Liver (tissue), 9 donors: ENCODE measurements around the gene PLEKHA7. TPM values are rescaled to one million over a fixed set of nuclear protein-coding genes. Genes with fewer than 3 reads are reported as not detected.

Source experiments
- DNase-seq: peaks from one replicate; pipeline ENCODE4 v3.0.0-alpha.2; 2017; ENCODE audit warnings: low spot score
- H3K27ac ChIP-seq, 2 donors: one replicate each; pipeline ENCODE4 v1.7.0; 2013; ENCODE audit warnings: inconsistent platforms in 2 of 2, low read length in 2 of 2, control low read depth in 1 of 2, low read depth in 1 of 2, mild to moderate bottlenecking in 1 of 2
- H3K27me3 ChIP-seq, 4 donors: one replicate each; pipeline versions ENCODE4 v1.6.1 to v1.7.0; 2013; ENCODE audit warnings: low read length in 3 of 4, inconsistent platforms in 1 of 4, mild to moderate bottlenecking in 1 of 4, moderate library complexity in 1 of 4; ENCODE audit not compliant: control insufficient read depth in 4 of 4, insufficient read depth in 4 of 4
- H3K36me3 ChIP-seq, 4 donors: one replicate each; pipeline versions ENCODE4 v1.6.1 to v1.7.0; 2013; ENCODE audit warnings: low read length in 3 of 4, mild to moderate bottlenecking in 3 of 4, low read depth in 1 of 4, moderate library complexity in 1 of 4; ENCODE audit not compliant: control insufficient read depth in 4 of 4, insufficient read depth in 3 of 4
- H3K4me1 ChIP-seq, 4 donors: one replicate each; pipeline versions ENCODE4 v1.6.1 to v1.7.0; 2013; ENCODE audit warnings: low read length in 3 of 4, mild to moderate bottlenecking in 3 of 4, moderate library complexity in 1 of 4; ENCODE audit not compliant: control insufficient read depth in 4 of 4, insufficient read depth in 4 of 4
- H3K4me3 ChIP-seq, 3 donors: one replicate each; pipeline versions ENCODE4 v1.6.1 to v1.7.0; 2013; ENCODE audit warnings: low read length in 3 of 3, control low read depth in 1 of 3, low read depth in 1 of 3, mild to moderate bottlenecking in 1 of 3
- H3K9ac ChIP-seq, 2 donors: one replicate each; pipeline ENCODE4 v1.7.0; 2013; ENCODE audit warnings: low read length in 2 of 2, mild to moderate bottlenecking in 2 of 2, moderate library complexity in 2 of 2, control low read depth in 1 of 2, low read depth in 1 of 2
- H3K9me3 ChIP-seq, 4 donors: one replicate each; pipeline versions ENCODE4 v1.6.1 to v1.7.0; 2013; ENCODE audit warnings: low read length in 3 of 4; ENCODE audit not compliant: control insufficient read depth in 4 of 4
- EGR1 ChIP-seq, 2 donors: IDR thresholded peaks; 2 replicates each; pipeline ENCODE4 v1.6.1; 2016 to 2018; ENCODE audit warnings: antibody characterized with exemption in 2 of 2, low read depth in 2 of 2
- FOXA1 ChIP-seq: IDR thresholded peaks from 2 replicates; pipeline ENCODE4 v1.6.1; 2016; ENCODE audit warnings: antibody characterized with exemption
- FOXA2 ChIP-seq: IDR thresholded peaks from 2 replicates; pipeline ENCODE4 v1.6.1; 2016; ENCODE audit warnings: antibody characterized with exemption
- HNF4A ChIP-seq, 2 donors: conservative IDR thresholded peaks; 2 replicates each; pipeline ENCODE4 v1.6.1; 2016; ENCODE audit warnings: antibody characterized with exemption in 2 of 2, mild to moderate bottlenecking in 2 of 2
- HNF4G ChIP-seq: IDR thresholded peaks from 2 replicates; pipeline ENCODE4 v1.6.1; 2016; ENCODE audit warnings: antibody characterized with exemption
- JUND ChIP-seq, 2 donors: IDR thresholded peaks; 2 replicates each; pipeline ENCODE4 v1.6.1; 2016; ENCODE audit warnings: antibody characterized with exemption in 2 of 2
- NR2F2 ChIP-seq: IDR thresholded peaks from 2 replicates; pipeline ENCODE4 v1.6.1; 2016; ENCODE audit warnings: antibody characterized with exemption
- RAD21 ChIP-seq, 2 donors: IDR thresholded peaks; 2 replicates each; pipeline ENCODE4 v1.6.1; 2016; ENCODE audit warnings: antibody characterized with exemption in 2 of 2, mild to moderate bottlenecking in 2 of 2
- REST ChIP-seq: IDR thresholded peaks from 2 replicates; pipeline ENCODE4 v1.6.1; 2016; ENCODE audit warnings: antibody characterized with exemption, mild to moderate bottlenecking
- RXRA ChIP-seq, 2 donors: IDR thresholded peaks; 2 replicates each; pipeline ENCODE4 v1.6.1; 2017 to 2018; ENCODE audit warnings: antibody characterized with exemption in 2 of 2, mild to moderate bottlenecking in 1 of 2
- YY1 ChIP-seq: IDR thresholded peaks from 2 replicates; pipeline ENCODE4 v1.6.1; 2016; ENCODE audit warnings: antibody characterized with exemption, mild to moderate bottlenecking
- ZBTB33 ChIP-seq: IDR thresholded peaks from 2 replicates; pipeline ENCODE4 v1.6.1; 2016; ENCODE audit warnings: antibody characterized with exemption
- WGBS: extraction: QIAGEN DNeasy Blood & Tissue Kit; methylation state at CpG from one replicate; pipeline ENCODE4 v1.1.7; 2013; 5-methylcytosine and 5-hydroxymethylcytosine counted together
- polyA plus RNA-seq, 2 donors: library from polyadenylated mRNA; stranded (reverse) in 1 of 2; unstranded in 1 of 2; fragments of 200-250 nt in 1 of 2; fragments of >200 nt in 1 of 2; fragmentation: Nextera tagmentation in 1 of 2; extraction: Ambion mirVana in 1 of 2; gene quantifications; one replicate each; pipeline versions ENCODE4 v1.2.1 to v1.2.3, GENCODE V29; 2013 to 2015
- total RNA-seq, 2 donors: library from RNA; depleted of rRNA; stranded (reverse); fragments of >200 nt; gene quantifications; one replicate each; pipeline ENCODE4 v1.2.3, GENCODE V29; 2014
- TF ChIP-seq, protein P1 (sequence below): fragments of 150-350 bp; IDR thresholded peaks from 2 replicates; pipeline ENCODE4 v1.5.1; 2017; ENCODE audit warnings: improper control_type of control experiment, low read depth, low read length; ENCODE audit not compliant: missing input control
- TF ChIP-seq, protein P2 (sequence below): IDR thresholded peaks from 2 replicates; pipeline ENCODE4 v1.6.1; 2016; ENCODE audit warnings: antibody characterized with exemption
- donor health status: healthy.
- donor health status: healthy.
- donor health status: healthy.
- donor health status: healthy.
- donor health status: healthy.

The PLEKHA7 gene
- total and polyA plus RNA-seq, 4 donors, result 6.1 to 28.8 (median 8.5) TPM

- peaks cover 7 to 20% (median 16%) of the 10 kb centered on the region in 4 donors for H3K4me1 ChIP-seq
- H3K27me3 ChIP-seq, result no peaks in the 10 kb centered on the region
- H3K36me3 ChIP-seq, result no peaks in the 10 kb centered on the region
- 48% methylated on average over 6 of the region's 6 CpGs for WGBS
- H3K4me3 ChIP-seq, result no peak overlapping the region
- no peak overlapping the region for H3K27ac ChIP-seq
- TF ChIP-seq NR2F2, result no peak
- TF ChIP-seq EGR1 (IDR thresholded peaks at IDR 0.05; ENCODE audit: low read depth in 2 of 2), result no peak
- TF ChIP-seq, protein P1, sequence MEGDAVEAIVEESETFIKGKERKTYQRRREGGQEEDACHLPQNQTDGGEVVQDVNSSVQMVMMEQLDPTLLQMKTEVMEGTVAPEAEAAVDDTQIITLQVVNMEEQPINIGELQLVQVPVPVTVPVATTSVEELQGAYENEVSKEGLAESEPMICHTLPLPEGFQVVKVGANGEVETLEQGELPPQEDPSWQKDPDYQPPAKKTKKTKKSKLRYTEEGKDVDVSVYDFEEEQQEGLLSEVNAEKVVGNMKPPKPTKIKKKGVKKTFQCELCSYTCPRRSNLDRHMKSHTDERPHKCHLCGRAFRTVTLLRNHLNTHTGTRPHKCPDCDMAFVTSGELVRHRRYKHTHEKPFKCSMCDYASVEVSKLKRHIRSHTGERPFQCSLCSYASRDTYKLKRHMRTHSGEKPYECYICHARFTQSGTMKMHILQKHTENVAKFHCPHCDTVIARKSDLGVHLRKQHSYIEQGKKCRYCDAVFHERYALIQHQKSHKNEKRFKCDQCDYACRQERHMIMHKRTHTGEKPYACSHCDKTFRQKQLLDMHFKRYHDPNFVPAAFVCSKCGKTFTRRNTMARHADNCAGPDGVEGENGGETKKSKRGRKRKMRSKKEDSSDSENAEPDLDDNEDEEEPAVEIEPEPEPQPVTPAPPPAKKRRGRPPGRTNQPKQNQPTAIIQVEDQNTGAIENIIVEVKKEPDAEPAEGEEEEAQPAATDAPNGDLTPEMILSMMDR, result peak; percentile 57
- no peak for TF ChIP-seq HNF4A (conservative IDR thresholded peaks at IDR 0.05)
- peak; percentile 73 to 82 for TF ChIP-seq RAD21 (IDR thresholded peaks at IDR 0.05)
- no peak for TF ChIP-seq JUND (IDR thresholded peaks at IDR 0.05)
- TF ChIP-seq RXRA (IDR thresholded peaks at IDR 0.05), result no peak
- H3K9me3 ChIP-seq, result no peaks in the 10 kb centered on the region
- no peak overlapping the region for H3K9ac ChIP-seq
- DNase-seq, result no peak
Observed at GRCh38 chr11:16935518-16936302, 78.5 kb downstream of the PLEKHA7 start.

GRCh38 chr11:16933756-16934603 is 80.2 kb downstream of the PLEKHA7 start:
- no peaks in the 10 kb centered on the region for H3K36me3 ChIP-seq
- H3K4me3 ChIP-seq, result no peak overlapping the region
- H3K4me1 ChIP-seq, result peaks cover 7 to 20% (median 16%) of the 10 kb centered on the region in 4 donors
- WGBS, result 70% methylated on average over 8 of the region's 8 CpGs
- no peak overlapping the region for H3K9ac ChIP-seq
- no peaks in the 10 kb centered on the region for H3K9me3 ChIP-seq
- DNase-seq, result no peak
- TF ChIP-seq, protein P2, sequence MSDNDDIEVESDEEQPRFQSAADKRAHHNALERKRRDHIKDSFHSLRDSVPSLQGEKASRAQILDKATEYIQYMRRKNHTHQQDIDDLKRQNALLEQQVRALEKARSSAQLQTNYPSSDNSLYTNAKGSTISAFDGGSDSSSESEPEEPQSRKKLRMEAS, result no peak
- TF ChIP-seq FOXA1 (no peak), HNF4G (no peak), RXRA (IDR thresholded peaks at IDR 0.05) (peak in 1 of 2 donors; percentile 26), HNF4A (conservative IDR thresholded peaks at IDR 0.05) (peak in 1 of 2 donors; percentile 4), FOXA2 (peak; percentile 43), REST (peak; percentile 17), ZBTB33 (no peak), YY1 (no peak)
- no peak overlapping the region for H3K27ac ChIP-seq
- H3K27me3 ChIP-seq, result no peaks in the 10 kb centered on the region
